ENCODE data around the gene TMEM190.
"Not testable (repeated sequence)": the region's sequence is repeated elsewhere in the genome, so short reads cannot be mapped to it uniquely, and the experiment has no call there.

The TMEM190 gene

GRCh38 chr19:55376241-55376933 lies at the start of gene TMEM190:
TSS of gene TMEM190 (plus strand) at chr19:55376826. CDS start at chr19:55376854, 28 bp downstream.
- no peak for DNase-seq

- DNase-seq: not testable (repeated sequence)
Observed at GRCh38 chr19:55328774-55329318, 47.8 kb upstream of the TMEM190 start.

GRCh38 chr19:55329791-55330190 lies 46.8 kb upstream of the TMEM190 start:
- not testable (repeated sequence) for DNase-seq

GRCh38 chr19:55333870-55334269 lies 42.8 kb upstream of the TMEM190 start:
- no peak for DNase-seq

- no peak for DNase-seq
Observed at GRCh38 chr19:55336101-55336500, 40.5 kb upstream of the TMEM190 start.

GRCh38 chr19:55339105-55339888 lies 37.3 kb upstream of the TMEM190 start, which contains the start of gene KMT5C:
TSS of gene KMT5C (plus strand) at chr19:55339876. CDS start at chr19:55341937, 2,061 bp downstream.
- DNase-seq: peak; percentile 100

GRCh38 chr19:55339889-55340783 lies 36.5 kb upstream of the TMEM190 start:
- no peak for DNase-seq

GRCh38 chr19:55340784-55341147 lies 35.9 kb upstream of the TMEM190 start:
- no peak for DNase-seq

- DNase-seq: peak; percentile 63
Observed at GRCh38 chr19:55341171-55341588, 35.4 kb upstream of the TMEM190 start.

- DNase-seq: no peak
Observed at GRCh38 chr19:55341595-55342531, 34.8 kb upstream of the TMEM190 start.

- no peak for DNase-seq
Observed at GRCh38 chr19:55344444-55344843, 32.2 kb upstream of the TMEM190 start.

- DNase-seq: no peak
Observed at GRCh38 chr19:55345101-55345817, 31.4 kb upstream of the TMEM190 start.

GRCh38 chr19:55345818-55346724 lies 30.6 kb upstream of the TMEM190 start:
- no peak for DNase-seq

- DNase-seq: no peak
Observed at GRCh38 chr19:55346725-55347441, 29.7 kb upstream of the TMEM190 start.

- DNase-seq: no peak
Observed at GRCh38 chr19:55347442-55348009, 29.1 kb upstream of the TMEM190 start.

GRCh38 chr19:55348317-55349034 lies 28.1 kb upstream of the TMEM190 start:
- DNase-seq: no peak

- no peak for DNase-seq
Observed at GRCh38 chr19:55350620-55351315, 25.9 kb upstream of the TMEM190 start.
